IMR-90 (cell line): ENCODE data around the gene PRR5L. TPM values are rescaled to one million over a fixed set of nuclear protein-coding genes. Genes with fewer than 3 reads are reported as not detected.

ENCODE experiments used
- ATAC-seq: fragments of 200-7000 bp; cut with Tn5 transposase; 2 replicates; pipeline ENCODE4 v1.9.1; 2020; ENCODE audit warnings: low read depth, mild to moderate bottlenecking, moderate library complexity
- BruUV-seq: library from RNA; stranded (reverse); fragments of 400-500 nt; replicated peaks from 2 replicates; lab custom pipeline; 2021; lab: Mats Ljungman, UMichigan
- CTCF ChIA-PET: fragments of 300-600 bp; formaldehyde crosslinking; extraction: SDS; loops from one replicate; lab custom pipeline; 2021; ENCODE audit warnings: antibody characterized with exemption; lab: Yijun Ruan, JAX
- POLR2A ChIA-PET: fragments of 300-600 bp; sonication (Branson Sonifier 250); formaldehyde crosslinking; loops from one replicate; lab custom pipeline; 2022; ENCODE audit warnings: antibody characterized with exemption; ENCODE audit not compliant: unreplicated experiment; lab: Charles Lee
- DNase-seq: peaks from one replicate; pipeline ENCODE4 v3.0.0; 2013
- H2AFZ ChIP-seq: replicated peaks from 2 replicates; pipeline ENCODE3; 2013; ENCODE audit warnings: low read length, mild to moderate bottlenecking; ENCODE audit not compliant: poor library complexity
- H2AK5ac ChIP-seq: 2 replicates; pipeline ENCODE4 v1.6.1; 2013; ENCODE audit warnings: low read depth, low read length, inconsistent platforms
- H2AK9ac ChIP-seq: replicated peaks from 2 replicates; pipeline ENCODE3; 2013; ENCODE audit warnings: mild to moderate bottlenecking, low read depth, low read length, moderate library complexity; ENCODE audit not compliant: poor library complexity
- H2BK120ac ChIP-seq: 2 replicates; pipeline ENCODE4 v1.6.1; 2013; ENCODE audit warnings: low read depth, low read length, inconsistent platforms
- H2BK15ac ChIP-seq: 3 replicates; pipeline ENCODE4 v1.6.1; 2013; ENCODE audit warnings: low read depth, low read length, inconsistent platforms
- H2BK20ac ChIP-seq: 2 replicates; pipeline ENCODE4 v1.6.1; 2013; ENCODE audit warnings: low read depth, mild to moderate bottlenecking, inconsistent platforms, low read length, moderate library complexity
- H2BK5ac ChIP-seq: 2 replicates; pipeline ENCODE4 v1.6.1; 2013; ENCODE audit warnings: mild to moderate bottlenecking, low read depth, low read length, inconsistent platforms; ENCODE audit not compliant: poor library complexity, severe bottlenecking
- H3K14ac ChIP-seq: replicated peaks from 2 replicates; pipeline ENCODE4 v1.6.1; 2013; ENCODE audit warnings: low read depth, low read length, inconsistent platforms
- H3K18ac ChIP-seq: 2 replicates; pipeline ENCODE4 v1.6.1; 2013; ENCODE audit warnings: low read depth, low read length, control low read depth
- H3K23ac ChIP-seq: 2 replicates; pipeline ENCODE4 v1.6.1; 2013; ENCODE audit warnings: low read depth, low read length, inconsistent platforms
- H3K27ac ChIP-seq: 2 replicates; pipeline ENCODE4 v1.5.1; 2013; ENCODE audit warnings: mild to moderate bottlenecking, control low read depth, low read length; ENCODE audit not compliant: insufficient read depth
- H3K27me3 ChIP-seq: 2 replicates; pipeline ENCODE4 v1.6.1; 2013; ENCODE audit warnings: low read length; ENCODE audit not compliant: control insufficient read depth, insufficient read depth
- H3K36me3 ChIP-seq: 2 replicates; pipeline ENCODE4 v1.6.1; 2013; ENCODE audit warnings: low read length, mixed read lengths; ENCODE audit not compliant: control insufficient read depth, insufficient read depth
- H3K4ac ChIP-seq: 2 replicates; pipeline ENCODE4 v1.6.1; 2013; ENCODE audit warnings: low read depth, low read length, inconsistent platforms
- H3K4me1 ChIP-seq: 2 replicates; pipeline ENCODE4 v1.6.1; 2013; ENCODE audit warnings: low read length, mixed read lengths; ENCODE audit not compliant: control insufficient read depth, insufficient read depth
- H3K4me2 ChIP-seq: 2 replicates; pipeline ENCODE4 v1.6.1; 2013; ENCODE audit warnings: low read depth, mild to moderate bottlenecking, control low read depth, low read length, moderate library complexity
- H3K4me3 ChIP-seq: 2 replicates; pipeline ENCODE4 v1.5.1; 2013; ENCODE audit warnings: low read depth, mild to moderate bottlenecking, control low read depth, low read length, moderate library complexity; ENCODE audit not compliant: insufficient read depth
- H3K56ac ChIP-seq: 2 replicates; pipeline ENCODE4 v1.6.1; 2013; ENCODE audit warnings: low read length, inconsistent platforms; ENCODE audit not compliant: insufficient read depth; ENCODE audit errors: extremely low read depth
- H3K79me1 ChIP-seq, 2 experiments: 2 replicates each; pipeline ENCODE4 v1.6.1; 2013; ENCODE audit warnings: low read length in 2 of 2, inconsistent platforms in 1 of 2, low read depth in 1 of 2
- H3K9ac ChIP-seq: 2 replicates; pipeline ENCODE4 v1.6.1; 2013; ENCODE audit warnings: low read depth, low read length, control low read depth
- H3K9me1 ChIP-seq: 2 replicates; pipeline ENCODE4 v1.6.1; 2013; ENCODE audit warnings: low read length, inconsistent platforms; ENCODE audit not compliant: insufficient read depth
- H3K9me3 ChIP-seq: 2 replicates; pipeline ENCODE4 v1.6.1; 2013; ENCODE audit warnings: low read length; ENCODE audit not compliant: control insufficient read depth, insufficient read depth
- H4K20me1 ChIP-seq: 2 replicates; pipeline ENCODE4 v1.6.1; 2013; ENCODE audit warnings: low read length, inconsistent platforms; ENCODE audit not compliant: insufficient read depth
- H4K5ac ChIP-seq: 2 replicates; pipeline ENCODE4 v1.6.1; 2013; ENCODE audit warnings: mild to moderate bottlenecking, low read depth, low read length, control low read depth
- H4K8ac ChIP-seq, 2 experiments: 2 replicates each; pipeline ENCODE4 v1.6.1; 2013; ENCODE audit warnings: low read depth in 2 of 2, low read length in 2 of 2, control low read depth in 1 of 2, inconsistent platforms in 1 of 2
- H4K91ac ChIP-seq: 2 replicates; pipeline ENCODE4 v1.6.1; 2013; ENCODE audit warnings: low read depth, low read length, inconsistent platforms; ENCODE audit not compliant: insufficient read depth
- BHLHE40 ChIP-seq: fragments of 150-350 bp; IDR thresholded peaks from 2 replicates; pipeline ENCODE4 v1.6.1; 2016; ENCODE audit warnings: mild to moderate bottlenecking, low read depth, low read length
- MAZ ChIP-seq: IDR thresholded peaks from 2 replicates; pipeline ENCODE4 v1.6.1; 2012; ENCODE audit warnings: low read depth, mild to moderate bottlenecking, low read length, improper control_type of control experiment, moderate library complexity, borderline replicate concordance
- POLR2A ChIP-seq: IDR thresholded peaks from 2 replicates; pipeline ENCODE4 v1.6.1; 2012; ENCODE audit warnings: mild to moderate bottlenecking, low read depth, low read length
- RAD21 ChIP-seq: IDR thresholded peaks from 2 replicates; pipeline ENCODE4 v1.6.1; 2012; ENCODE audit warnings: low read length, improper control_type of control experiment
- RFX5 ChIP-seq: IDR thresholded peaks from 2 replicates; pipeline ENCODE4 v1.8.0; 2012; ENCODE audit warnings: low read depth, mild to moderate bottlenecking, low read length, moderate library complexity
- SMC3 ChIP-seq: fragments of 150-350 bp; IDR thresholded peaks from 2 replicates; pipeline ENCODE4 v1.6.1; 2016; ENCODE audit warnings: low read depth, mild to moderate bottlenecking, antibody characterized with exemption, low read length, moderate library complexity
- WGBS, 2 experiments: methylation state at CpG; one replicate each; pipeline versions ENCODE4 v1.1.5 to v1.1.7; 2013; ENCODE audit warnings: missing lambda C conversion rate in 2 of 2; ENCODE audit not compliant: insufficient read length in 1 of 2; ENCODE audit errors: extremely low coverage in 2 of 2; 5-methylcytosine and 5-hydroxymethylcytosine counted together
- dilution Hi-C: fragments of 300-500 bp; cut with HindIII; formaldehyde crosslinking; loops from one replicate; pipeline ENCODE4 v1.14.3; 2018; ENCODE audit warnings: low sequenced_read_pairs; ENCODE audit not compliant: unreplicated experiment
- in situ Hi-C: fragments of 300-500 bp; cut with MboI; formaldehyde crosslinking; loops from 3 replicates; pipeline ENCODE4 v1.14.3; 2019; ENCODE audit warnings: low sequenced_read_pairs, inconsistent platforms, mixed read lengths
- intact Hi-C: fragments of 100-400 bp; cut with micrococcal nuclease; formaldehyde crosslinking; loops from 2 replicates; pipeline ENCODE4 v1.10.0; 2022
- polyA plus RNA-seq, 3 experiments: library from polyadenylated mRNA; depleted of rRNA; stranded (reverse); fragments of >200 nt; gene quantifications; 2 replicates each; pipeline ENCODE4 v1.2.3, GENCODE V29; 2012; ENCODE audit warnings: low replicate concordance in 1 of 3
- total RNA-seq: library from RNA; depleted of rRNA; stranded (reverse); fragments of >200 nt; gene quantifications from 2 replicates; pipeline ENCODE4 v1.2.3, GENCODE V29; 2012
- TF ChIP-seq, protein P1 (sequence below): conservative IDR thresholded peaks from 2 replicates; pipeline ENCODE4 v1.5.1; 2012; ENCODE audit warnings: mild to moderate bottlenecking, low read depth, low read length, improper control_type of control experiment
- TF ChIP-seq, protein P2 (sequence below): fragments of 150-350 bp; IDR thresholded peaks from 2 replicates; pipeline ENCODE4 v1.6.1; 2017; ENCODE audit warnings: mild to moderate bottlenecking, antibody characterized with exemption, low read length, low read depth
- TF ChIP-seq, protein P3 (sequence below): fragments of 150-350 bp; IDR thresholded peaks from 2 replicates; pipeline ENCODE4 v1.6.1; 2016; ENCODE audit warnings: low read depth, mild to moderate bottlenecking, low read length, moderate library complexity, borderline replicate concordance

PRR5L gene
- total and polyA plus RNA-seq, 2 of the 4 experiments (the other 2 are of a cell fraction), result 2.9 to 3.6 TPM

DNA sequence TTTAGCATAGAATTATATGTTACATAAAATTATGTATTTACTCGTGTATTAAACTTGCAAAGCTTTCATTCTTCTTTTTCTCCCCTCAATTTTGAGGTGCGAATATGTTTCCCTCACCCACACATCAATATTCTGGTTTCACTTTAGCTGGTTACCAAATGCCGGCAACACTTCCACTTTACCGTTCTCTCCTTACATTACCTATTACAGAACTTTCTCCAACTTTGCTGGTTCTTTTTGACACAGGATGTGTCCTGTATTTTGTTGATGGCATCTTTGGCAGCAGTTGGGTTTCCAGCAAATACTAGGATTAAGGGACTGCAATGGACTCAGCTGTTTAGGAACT lies 84.9 kb downstream of the PRR5L start:
- no peak overlapping the region for H2BK15ac ChIP-seq
- intact Hi-C loops (no loop called here), in situ Hi-C loops (no loop called here), dilution Hi-C loops (no loop called here)
- CTCF ChIA-PET, result interaction anchor here (1.0 kb wide), 1 partner anchor 112 kb away, joined by 3 read pairs; no protein-coding TSS in a partner anchor
- no peak for ATAC-seq
- H3K18ac ChIP-seq, result no peak overlapping the region
- H4K91ac ChIP-seq, result no peak overlapping the region
- peaks cover 6% of the 10 kb centered on the region for H3K4me1 ChIP-seq
- H3K36me3 ChIP-seq, result no peaks in the 10 kb centered on the region
- no peak overlapping the region for H4K8ac ChIP-seq
- no CpG with 5 or more reads among the region's 4 CpGs for WGBS, 2 experiments
- H3K23ac ChIP-seq, result no peak overlapping the region
- no peak overlapping the region for H2AFZ ChIP-seq
- H2BK120ac ChIP-seq, result no peak overlapping the region
- peaks cover 11% of the 10 kb centered on the region for H3K9me1 ChIP-seq
- no peak overlapping the region for H3K56ac ChIP-seq
- no peaks in the 10 kb centered on the region; the same call in 1 of the 2 replicates for H3K27me3 ChIP-seq
- no peak overlapping the region for H2BK5ac ChIP-seq
- no peak for DNase-seq
- no TSS peak for BruUV-seq
- no peak overlapping the region for H3K4me2 ChIP-seq
- no peaks in the 10 kb centered on the region for H3K9me3 ChIP-seq
- no peak overlapping the region for H3K14ac ChIP-seq
- no peak overlapping the region for H4K5ac ChIP-seq
- H4K20me1 ChIP-seq, result peaks cover 19% of the 10 kb centered on the region; the same call in 1 of the 2 replicates
- TF ChIP-seq, protein P1, sequence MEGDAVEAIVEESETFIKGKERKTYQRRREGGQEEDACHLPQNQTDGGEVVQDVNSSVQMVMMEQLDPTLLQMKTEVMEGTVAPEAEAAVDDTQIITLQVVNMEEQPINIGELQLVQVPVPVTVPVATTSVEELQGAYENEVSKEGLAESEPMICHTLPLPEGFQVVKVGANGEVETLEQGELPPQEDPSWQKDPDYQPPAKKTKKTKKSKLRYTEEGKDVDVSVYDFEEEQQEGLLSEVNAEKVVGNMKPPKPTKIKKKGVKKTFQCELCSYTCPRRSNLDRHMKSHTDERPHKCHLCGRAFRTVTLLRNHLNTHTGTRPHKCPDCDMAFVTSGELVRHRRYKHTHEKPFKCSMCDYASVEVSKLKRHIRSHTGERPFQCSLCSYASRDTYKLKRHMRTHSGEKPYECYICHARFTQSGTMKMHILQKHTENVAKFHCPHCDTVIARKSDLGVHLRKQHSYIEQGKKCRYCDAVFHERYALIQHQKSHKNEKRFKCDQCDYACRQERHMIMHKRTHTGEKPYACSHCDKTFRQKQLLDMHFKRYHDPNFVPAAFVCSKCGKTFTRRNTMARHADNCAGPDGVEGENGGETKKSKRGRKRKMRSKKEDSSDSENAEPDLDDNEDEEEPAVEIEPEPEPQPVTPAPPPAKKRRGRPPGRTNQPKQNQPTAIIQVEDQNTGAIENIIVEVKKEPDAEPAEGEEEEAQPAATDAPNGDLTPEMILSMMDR, result no peak
- TF ChIP-seq, protein P2, sequence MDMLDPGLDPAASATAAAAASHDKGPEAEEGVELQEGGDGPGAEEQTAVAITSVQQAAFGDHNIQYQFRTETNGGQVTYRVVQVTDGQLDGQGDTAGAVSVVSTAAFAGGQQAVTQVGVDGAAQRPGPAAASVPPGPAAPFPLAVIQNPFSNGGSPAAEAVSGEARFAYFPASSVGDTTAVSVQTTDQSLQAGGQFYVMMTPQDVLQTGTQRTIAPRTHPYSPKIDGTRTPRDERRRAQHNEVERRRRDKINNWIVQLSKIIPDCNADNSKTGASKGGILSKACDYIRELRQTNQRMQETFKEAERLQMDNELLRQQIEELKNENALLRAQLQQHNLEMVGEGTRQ, result no peak
- TF ChIP-seq MAZ (no peak), BHLHE40 (no peak), POLR2A (no peak), RAD21 (no peak), RFX5 (no peak), SMC3 (no peak)
- TF ChIP-seq, protein P3, sequence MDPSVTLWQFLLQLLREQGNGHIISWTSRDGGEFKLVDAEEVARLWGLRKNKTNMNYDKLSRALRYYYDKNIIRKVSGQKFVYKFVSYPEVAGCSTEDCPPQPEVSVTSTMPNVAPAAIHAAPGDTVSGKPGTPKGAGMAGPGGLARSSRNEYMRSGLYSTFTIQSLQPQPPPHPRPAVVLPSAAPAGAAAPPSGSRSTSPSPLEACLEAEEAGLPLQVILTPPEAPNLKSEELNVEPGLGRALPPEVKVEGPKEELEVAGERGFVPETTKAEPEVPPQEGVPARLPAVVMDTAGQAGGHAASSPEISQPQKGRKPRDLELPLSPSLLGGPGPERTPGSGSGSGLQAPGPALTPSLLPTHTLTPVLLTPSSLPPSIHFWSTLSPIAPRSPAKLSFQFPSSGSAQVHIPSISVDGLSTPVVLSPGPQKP, result no peak
- POLR2A ChIA-PET, result no interaction called here
- H2AK5ac ChIP-seq, result no peak overlapping the region
- H3K4ac ChIP-seq, result no peak overlapping the region
- H2BK20ac ChIP-seq, result no peak overlapping the region
- no peak overlapping the region for H3K4me3 ChIP-seq
- no peak overlapping the region for H2AK9ac ChIP-seq
- H3K27ac ChIP-seq, result no peak overlapping the region
- no peak overlapping the region for H3K9ac ChIP-seq
- H3K79me1 ChIP-seq, result peaks cover 11 to 20% of the 10 kb centered on the region in 2 experiments; a peak in 3 of 4 replicates
